ENCODE measurements around the gene C17orf58. TPM values are rescaled to one million over a fixed set of nuclear protein-coding genes. Genes with fewer than 3 reads are reported as not detected.

Gene C17orf58
- total and polyA plus RNA-seq, 9 of the 15 experiments (the other 6 are each of a cell fraction or from before 2014, with no cell fraction given) = 8.6 to 37.4 (median 27.6) TPM

GRCh38 chr17:68019675-68020408, 23.6 kb upstream of the C17orf58 start (continued):
- TF ChIP-seq FOXO4 (CRISPR knock-in tag; IDR thresholded peaks at IDR 0.05) = no peak
- TF ChIP-seq ZNF253 (CRISPR knock-in tag; conservative IDR thresholded peaks at IDR 0.05) = no peak
- TF ChIP-seq EP300 (IDR thresholded peaks at IDR 0.05; ENCODE audit: low read length) = peak; percentile 85
- no peak for TF ChIP-seq HNRNPL (IDR thresholded peaks at IDR 0.05; ENCODE audit: low read depth, low read length)
- no peak for TF ChIP-seq EWSR1 (IDR thresholded peaks at IDR 0.05; ENCODE audit: borderline replicate concordance, low read depth, partially characterized antibody)
- TF ChIP-seq, protein P1, sequence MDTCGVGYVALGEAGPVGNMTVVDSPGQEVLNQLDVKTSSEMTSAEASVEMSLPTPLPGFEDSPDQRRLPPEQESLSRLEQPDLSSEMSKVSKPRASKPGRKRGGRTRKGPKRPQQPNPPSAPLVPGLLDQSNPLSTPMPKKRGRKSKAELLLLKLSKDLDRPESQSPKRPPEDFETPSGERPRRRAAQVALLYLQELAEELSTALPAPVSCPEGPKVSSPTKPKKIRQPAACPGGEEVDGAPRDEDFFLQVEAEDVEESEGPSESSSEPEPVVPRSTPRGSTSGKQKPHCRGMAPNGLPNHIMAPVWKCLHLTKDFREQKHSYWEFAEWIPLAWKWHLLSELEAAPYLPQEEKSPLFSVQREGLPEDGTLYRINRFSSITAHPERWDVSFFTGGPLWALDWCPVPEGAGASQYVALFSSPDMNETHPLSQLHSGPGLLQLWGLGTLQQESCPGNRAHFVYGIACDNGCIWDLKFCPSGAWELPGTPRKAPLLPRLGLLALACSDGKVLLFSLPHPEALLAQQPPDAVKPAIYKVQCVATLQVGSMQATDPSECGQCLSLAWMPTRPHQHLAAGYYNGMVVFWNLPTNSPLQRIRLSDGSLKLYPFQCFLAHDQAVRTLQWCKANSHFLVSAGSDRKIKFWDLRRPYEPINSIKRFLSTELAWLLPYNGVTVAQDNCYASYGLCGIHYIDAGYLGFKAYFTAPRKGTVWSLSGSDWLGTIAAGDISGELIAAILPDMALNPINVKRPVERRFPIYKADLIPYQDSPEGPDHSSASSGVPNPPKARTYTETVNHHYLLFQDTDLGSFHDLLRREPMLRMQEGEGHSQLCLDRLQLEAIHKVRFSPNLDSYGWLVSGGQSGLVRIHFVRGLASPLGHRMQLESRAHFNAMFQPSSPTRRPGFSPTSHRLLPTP (IDR thresholded peaks at IDR 0.05; ENCODE audit: borderline replicate concordance, extremely low read depth, insufficient read length) = peak; percentile 98
- TF ChIP-seq ATF2 (CRISPR knock-in tag; IDR thresholded peaks at IDR 0.05) = no peak
- 0 out of 2 replicates have a peak, but pooled peaks have one; percentile 63 for TF ChIP-seq POLR2AphosphoS5 (IDR thresholded peaks at IDR 0.05; ENCODE audit: control insufficient read depth, insufficient read depth, low read depth, low read length)
- TF ChIP-seq ARNT (IDR thresholded peaks at IDR 0.05) = peak; percentile 63 to 72; a peak in 2 of 4 replicates
- no peak for TF ChIP-seq HDAC3 (IDR thresholded peaks at IDR 0.05; ENCODE audit: borderline replicate concordance, partially characterized antibody)
- no peak for TF ChIP-seq NCOA6 (IDR thresholded peaks at IDR 0.05)
- TF ChIP-seq ZNF655 (CRISPR knock-in tag; IDR thresholded peaks at IDR 0.05) = no peak
- peak; percentile 61 to 69; a peak in 2 of 4 replicates for TF ChIP-seq KDM1A (IDR thresholded peaks at IDR 0.05)
- no peak; the same call in 1 of the 2 replicates for TF ChIP-seq DMBX1 (CRISPR knock-in tag; IDR thresholded peaks at IDR 0.05; ENCODE audit: borderline replicate concordance)
- peak; percentile 94 for TF ChIP-seq E2F1 (CRISPR knock-in tag; IDR thresholded peaks at IDR 0.05)
